Activated CD8-positive, alpha-beta memory T cell treated with anti-CD3 and anti-CD28 coated beads, Interleukin-2, amount 50 U/mL, for 24 hours (primary cell): ENCODE results near the gene ANKRD36B.
"Not testable (repeated sequence)": the region's sequence is repeated elsewhere in the genome, so short reads cannot be mapped to it uniquely, and the experiment has no call there.

ENCODE experiments used
- DNase-seq: peaks from one replicate; pipeline ENCODE4 v3.0.0-alpha.2; 2020; ENCODE audit errors: extremely low read depth

Gene ANKRD36B

GRCh38 chr2:97589598-97590510 lies at the start of gene ANKRD36B:
ANKRD36B (minus strand) TSS chr2:97589877; CDS start chr2:97589685, 192 bp downstream.
- DNase-seq = peak; percentile 21

- DNase-seq = not testable (repeated sequence)
These were observed 36.4 kb upstream of the ANKRD36B start for GRCh38 chr2:97626049-97626430.

GRCh38 chr2:97625354-97626048 lies 35.8 kb upstream of the ANKRD36B start:
- not testable (repeated sequence) for DNase-seq

- not testable (repeated sequence) for DNase-seq
These were observed 33.3 kb upstream of the ANKRD36B start for GRCh38 chr2:97622976-97623375.

- DNase-seq = not testable (repeated sequence)
These were observed 30.8 kb upstream of the ANKRD36B start for GRCh38 chr2:97620492-97620891.

- not testable (repeated sequence) for DNase-seq
These were observed 29.5 kb upstream of the ANKRD36B start for GRCh38 chr2:97618939-97619827.

- DNase-seq = no peak
These were observed 28.2 kb upstream of the ANKRD36B start for GRCh38 chr2:97617911-97618310.

GRCh38 chr2:97615746-97616145 lies 26.1 kb upstream of the ANKRD36B start:
- DNase-seq = not testable (repeated sequence)

- not testable (repeated sequence) for DNase-seq
These were observed 22.2 kb upstream of the ANKRD36B start for GRCh38 chr2:97611895-97612294.

- not testable (repeated sequence) for DNase-seq
These were observed 19.1 kb upstream of the ANKRD36B start for GRCh38 chr2:97608745-97609144.

GRCh38 chr2:97605524-97606339 lies 16.1 kb upstream of the ANKRD36B start:
- DNase-seq = not testable (repeated sequence)

GRCh38 chr2:97605109-97605508 lies 15.4 kb upstream of the ANKRD36B start:
- DNase-seq = not testable (repeated sequence)

GRCh38 chr2:97601537-97601936 lies 11.9 kb upstream of the ANKRD36B start:
- not testable (repeated sequence) for DNase-seq

- not testable (repeated sequence) for DNase-seq
These were observed 6.5 kb upstream of the ANKRD36B start for GRCh38 chr2:97596180-97596579.

- DNase-seq = not testable (repeated sequence)
These were observed 3.8 kb upstream of the ANKRD36B start for GRCh38 chr2:97593520-97593919.

- DNase-seq = peak; percentile 53
These were observed 1.1 kb upstream of the ANKRD36B start for GRCh38 chr2:97590515-97591394.

- DNase-seq = not testable (repeated sequence)
These were observed 450 bp downstream of the ANKRD36B start for GRCh38 chr2:97589257-97589597.

GRCh38 chr2:97565674-97566073 lies 24.0 kb downstream of the ANKRD36B start:
- DNase-seq = not testable (repeated sequence)

GRCh38 chr2:97552406-97552805 lies 37.3 kb downstream of the ANKRD36B start:
- DNase-seq = not testable (repeated sequence)

- not testable (repeated sequence) for DNase-seq
These were observed 39.2 kb downstream of the ANKRD36B start for GRCh38 chr2:97550498-97550897.
